ENCODE measurements around the gene NR6A1. TPM values are rescaled to one million over a fixed set of nuclear protein-coding genes. Genes with fewer than 3 reads are reported as not detected.

Gene NR6A1
- total RNA-seq, 2 donors from 2014 or later, result 4.8 to 4.9 TPM

DNA sequence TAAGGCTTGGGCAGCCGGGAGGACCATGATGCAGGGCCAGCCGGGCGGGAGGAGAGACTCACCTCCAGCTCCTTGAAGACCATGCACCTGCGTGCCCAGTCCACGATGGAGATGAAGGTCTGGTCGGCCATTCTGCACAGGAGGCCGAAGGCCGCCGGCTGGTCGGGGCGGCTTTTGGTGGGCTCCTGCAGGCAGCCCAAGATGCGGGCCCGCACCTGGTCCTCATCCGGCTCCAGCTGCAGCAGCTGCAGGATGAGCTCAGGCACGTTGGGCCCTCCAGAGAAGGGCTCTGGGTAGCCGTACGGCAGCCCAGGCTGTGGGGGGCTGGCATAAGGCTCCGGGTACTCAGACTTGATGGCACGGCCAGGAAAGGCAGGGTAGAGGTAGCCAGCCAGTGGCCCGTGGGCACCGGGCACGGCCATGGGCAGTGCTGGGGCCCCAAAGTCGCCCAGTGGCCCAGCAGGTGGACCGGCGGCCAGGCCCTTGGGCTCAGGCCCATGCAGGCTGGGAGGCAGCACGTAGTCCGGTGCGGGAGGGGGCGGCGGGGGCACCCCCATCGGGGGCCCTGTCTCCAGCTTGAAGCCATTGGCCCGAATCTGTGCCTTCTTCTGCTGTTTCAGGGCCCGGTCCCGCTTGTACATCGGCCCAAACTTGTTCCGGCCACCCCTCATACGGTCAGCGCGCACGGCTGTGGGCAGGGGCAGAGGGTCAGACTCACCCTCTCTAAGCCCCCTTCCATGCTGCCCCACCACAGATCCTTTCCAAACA is 270.9 kb downstream of the NR6A1 start:
- Histone ChIP-seq H3K36me3 (no peaks in the 10 kb centered on the region), H3K9me3 (no peaks in the 10 kb centered on the region), H3K27ac (no peak overlapping the region), H3K4me3 (no peak overlapping the region), H3K27me3 (peaks cover 35% of the 10 kb centered on the region), H3K9ac (ENCODE audit: low read depth in 2 of 2, low read length in 2 of 2) (no peak overlapping the region), H3K4me1 (peaks cover 4% of the 10 kb centered on the region)
- intact Hi-C loops (cut with DNase I), result no loop called here
- TF ChIP-seq, protein P1, sequence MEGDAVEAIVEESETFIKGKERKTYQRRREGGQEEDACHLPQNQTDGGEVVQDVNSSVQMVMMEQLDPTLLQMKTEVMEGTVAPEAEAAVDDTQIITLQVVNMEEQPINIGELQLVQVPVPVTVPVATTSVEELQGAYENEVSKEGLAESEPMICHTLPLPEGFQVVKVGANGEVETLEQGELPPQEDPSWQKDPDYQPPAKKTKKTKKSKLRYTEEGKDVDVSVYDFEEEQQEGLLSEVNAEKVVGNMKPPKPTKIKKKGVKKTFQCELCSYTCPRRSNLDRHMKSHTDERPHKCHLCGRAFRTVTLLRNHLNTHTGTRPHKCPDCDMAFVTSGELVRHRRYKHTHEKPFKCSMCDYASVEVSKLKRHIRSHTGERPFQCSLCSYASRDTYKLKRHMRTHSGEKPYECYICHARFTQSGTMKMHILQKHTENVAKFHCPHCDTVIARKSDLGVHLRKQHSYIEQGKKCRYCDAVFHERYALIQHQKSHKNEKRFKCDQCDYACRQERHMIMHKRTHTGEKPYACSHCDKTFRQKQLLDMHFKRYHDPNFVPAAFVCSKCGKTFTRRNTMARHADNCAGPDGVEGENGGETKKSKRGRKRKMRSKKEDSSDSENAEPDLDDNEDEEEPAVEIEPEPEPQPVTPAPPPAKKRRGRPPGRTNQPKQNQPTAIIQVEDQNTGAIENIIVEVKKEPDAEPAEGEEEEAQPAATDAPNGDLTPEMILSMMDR (IDR thresholded peaks at IDR 0.05), result no peak
- no peak for DNase-seq

DNA sequence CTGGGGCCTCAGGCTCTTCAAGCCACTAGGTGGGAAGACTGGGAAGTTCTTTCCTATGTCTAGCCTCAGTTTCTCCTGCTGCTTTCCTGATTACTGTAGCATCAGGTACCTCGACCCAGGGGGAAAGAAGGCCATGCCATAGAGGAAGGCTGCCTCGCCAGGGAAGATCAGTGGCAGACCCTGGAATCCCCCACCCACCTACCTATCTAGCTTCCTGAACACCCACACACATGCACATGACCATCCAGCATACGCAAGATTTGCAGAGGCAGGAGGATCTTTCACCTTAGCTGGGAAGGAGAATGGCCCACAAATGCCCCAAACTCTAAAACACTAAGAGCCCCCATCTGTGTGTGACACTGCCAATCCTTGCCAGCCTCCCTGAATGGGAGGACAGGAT is 271.9 kb downstream of the NR6A1 start:
- Histone ChIP-seq H3K27ac (no peak overlapping the region), H3K27me3 (peaks cover 29% of the 10 kb centered on the region), H3K9me3 (no peaks in the 10 kb centered on the region), H3K4me1 (peaks cover 2% of the 10 kb centered on the region), H3K36me3 (no peaks in the 10 kb centered on the region), H3K9ac (ENCODE audit: low read depth in 2 of 2, low read length in 2 of 2) (no peak overlapping the region), H3K4me3 (no peak overlapping the region)
- TF ChIP-seq, protein P1 (IDR thresholded peaks at IDR 0.05), result no peak
- no peak for DNase-seq
- intact Hi-C loops (cut with DNase I), result no loop called here

DNA sequence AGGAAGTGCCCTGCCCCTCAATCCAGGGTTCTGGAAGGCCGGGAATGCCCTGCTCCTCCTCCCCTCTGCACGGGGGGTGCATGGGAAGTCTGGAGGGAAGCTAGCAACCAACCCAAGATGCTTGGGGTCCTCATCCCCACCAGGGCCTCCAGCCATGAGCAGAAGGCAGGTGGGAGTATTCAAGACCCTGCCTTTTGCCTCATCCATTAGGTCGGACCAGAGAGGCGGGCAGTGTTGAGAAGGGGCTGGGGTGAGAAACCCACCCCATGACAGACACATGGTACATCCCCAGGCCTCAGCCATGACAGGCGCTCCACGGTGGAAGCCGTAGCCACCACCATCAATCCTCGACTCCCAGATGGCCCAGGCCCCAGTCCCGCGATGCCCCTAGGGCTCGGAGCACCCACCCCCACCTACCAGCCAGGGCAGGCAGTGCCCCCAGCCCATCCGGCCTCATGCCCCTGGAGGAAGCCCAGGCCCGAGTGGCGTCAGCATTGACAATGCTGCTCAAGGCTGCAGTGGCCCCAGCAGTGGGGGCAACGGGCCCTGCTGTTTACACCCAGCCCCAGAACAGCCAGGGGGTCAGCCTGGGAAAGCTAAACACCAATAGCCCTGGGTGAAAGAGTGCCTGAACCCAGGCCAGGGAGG is 272.5 kb downstream of the NR6A1 start:
- Histone ChIP-seq H3K36me3 (no peaks in the 10 kb centered on the region), H3K4me3 (no peak overlapping the region), H3K27ac (no peak overlapping the region), H3K9me3 (no peaks in the 10 kb centered on the region), H3K9ac (ENCODE audit: low read depth in 2 of 2, low read length in 2 of 2) (no peak overlapping the region), H3K27me3 (peaks cover 23% of the 10 kb centered on the region), H3K4me1 (no peaks in the 10 kb centered on the region)
- intact Hi-C loops (cut with DNase I), result no loop called here
- TF ChIP-seq, protein P1 (IDR thresholded peaks at IDR 0.05), result no peak
- no peak for DNase-seq

DNA sequence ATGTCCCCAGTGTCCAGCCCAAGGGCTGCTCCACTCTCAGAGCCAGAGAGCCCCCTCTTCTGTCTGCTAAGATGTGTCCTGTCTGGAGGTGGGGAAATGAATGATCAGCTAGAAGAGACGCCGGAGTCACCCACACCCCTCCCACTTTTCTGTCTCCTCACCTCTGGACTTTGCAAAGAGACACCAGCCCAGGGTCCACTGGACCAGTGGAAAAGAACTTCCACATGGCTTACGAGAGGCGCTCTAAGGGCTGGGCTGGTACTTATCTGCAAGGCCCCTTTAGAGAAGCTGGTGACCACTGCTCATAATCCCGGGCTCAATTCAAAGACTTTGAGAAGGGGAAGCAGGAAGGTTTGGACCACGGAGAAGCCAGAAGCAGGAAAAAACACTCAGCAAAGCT is 273.1 kb downstream of the NR6A1 start:
- intact Hi-C loops (cut with DNase I), result no loop called here
- H3K9me3 ChIP-seq, result no peaks in the 10 kb centered on the region
- no peak overlapping the region for H3K4me3 ChIP-seq
- peaks cover 17% of the 10 kb centered on the region for H3K27me3 ChIP-seq
- H3K9ac ChIP-seq (ENCODE audit: low read depth in 2 of 2, low read length in 2 of 2), result no peak overlapping the region
- TF ChIP-seq, protein P1 (IDR thresholded peaks at IDR 0.05), result no peak
- no peak overlapping the region for H3K27ac ChIP-seq
- DNase-seq, result no peak
- H3K4me1 ChIP-seq, result no peaks in the 10 kb centered on the region
- H3K36me3 ChIP-seq, result no peaks in the 10 kb centered on the region

DNA sequence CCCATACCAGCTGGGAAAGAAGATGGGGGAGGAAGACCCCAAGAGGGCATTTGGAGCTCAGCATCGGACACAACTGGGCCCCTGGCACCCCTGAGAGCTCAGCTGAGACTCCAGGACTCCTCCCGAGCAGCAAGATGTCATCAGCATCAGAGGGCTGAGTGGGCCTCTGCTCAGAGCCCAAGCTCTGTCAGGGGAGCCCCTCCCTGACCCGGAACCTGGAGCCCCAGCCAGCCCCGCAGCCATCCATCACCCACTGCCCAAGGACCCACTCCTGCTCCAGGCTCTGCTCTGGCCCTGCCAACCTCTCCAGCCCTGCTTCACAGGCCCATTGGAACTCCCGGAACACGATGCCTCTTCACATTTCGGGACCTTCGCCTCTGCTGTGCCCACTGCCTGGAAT is 273.7 kb downstream of the NR6A1 start:
- no peak overlapping the region for H3K4me3 ChIP-seq
- no peak overlapping the region for H3K27ac ChIP-seq
- H3K9ac ChIP-seq (ENCODE audit: low read depth in 2 of 2, low read length in 2 of 2), result no peak overlapping the region
- no peaks in the 10 kb centered on the region for H3K36me3 ChIP-seq
- no peak for DNase-seq
- no peaks in the 10 kb centered on the region for H3K9me3 ChIP-seq
- H3K27me3 ChIP-seq, result peaks cover 11% of the 10 kb centered on the region
- TF ChIP-seq, protein P1 (IDR thresholded peaks at IDR 0.05), result no peak
- intact Hi-C loops (cut with DNase I), result no loop called here
- H3K4me1 ChIP-seq, result no peaks in the 10 kb centered on the region

Measured in colonic mucosa (tissue), 4 donors.